IPS-18c (cell line): ENCODE results near the gene BRD1.

ENCODE experiments used
- H3K4me3 ChIP-seq: 2 replicates; pipeline ENCODE4 v1.7.0; 2013; ENCODE audit warnings: low read depth, mild to moderate bottlenecking, low read length, moderate library complexity; ENCODE audit not compliant: insufficient read depth
- H3K9me3 ChIP-seq: one replicate; pipeline ENCODE4 v1.6.1; 2013; ENCODE audit warnings: mild to moderate bottlenecking, low read length, moderate library complexity; ENCODE audit not compliant: control insufficient read depth, insufficient read depth

BRD1 gene

GRCh38 chr22:49827853-49828598 lies at the start of gene BRD1:
TSS of gene BRD1 (minus strand) at chr22:49827873. CDS start at chr22:49824317, 3,556 bp downstream.
- peaks cover 6% of the 10 kb centered on the region for H3K9me3 ChIP-seq
- H3K4me3 ChIP-seq, result peak within 1 kb of the TSS; percentile 76

GRCh38 chr22:49873228-49873940 lies 45.7 kb upstream of the BRD1 start:
- H3K4me3 ChIP-seq, result no peak overlapping the region
- peaks cover 2% of the 10 kb centered on the region for H3K9me3 ChIP-seq

GRCh38 chr22:49872347-49872746 lies 44.7 kb upstream of the BRD1 start:
- Histone ChIP-seq H3K9me3 (peaks cover 2% of the 10 kb centered on the region), H3K4me3 (no peak overlapping the region)

GRCh38 chr22:49871482-49871881 lies 43.8 kb upstream of the BRD1 start:
- Histone ChIP-seq H3K4me3 (no peak overlapping the region), H3K9me3 (peaks cover 2% of the 10 kb centered on the region)

- H3K9me3 ChIP-seq, result peaks cover 5% of the 10 kb centered on the region
- H3K4me3 ChIP-seq, result no peak overlapping the region
Observed at GRCh38 chr22:49869845-49870712, 42.4 kb upstream of the BRD1 start.

GRCh38 chr22:49869086-49869830 lies 41.6 kb upstream of the BRD1 start:
- H3K9me3 ChIP-seq, result peaks cover 5% of the 10 kb centered on the region
- no peak overlapping the region for H3K4me3 ChIP-seq

- Histone ChIP-seq H3K9me3 (peaks cover 5% of the 10 kb centered on the region), H3K4me3 (no peak overlapping the region)
Observed at GRCh38 chr22:49867303-49868265, 39.9 kb upstream of the BRD1 start.

GRCh38 chr22:49866646-49867045 lies 39.0 kb upstream of the BRD1 start:
- Histone ChIP-seq H3K9me3 (peaks cover 5% of the 10 kb centered on the region), H3K4me3 (no peak overlapping the region)

GRCh38 chr22:49866134-49866533 lies 38.5 kb upstream of the BRD1 start:
- peaks cover 5% of the 10 kb centered on the region for H3K9me3 ChIP-seq

GRCh38 chr22:49865156-49865555 lies 37.5 kb upstream of the BRD1 start:
- Histone ChIP-seq H3K9me3 (peaks cover 5% of the 10 kb centered on the region), H3K4me3 (no peak overlapping the region)

More at GRCh38 chr22:49866134-49866533, 38.5 kb upstream of the BRD1 start:
- H3K4me3 ChIP-seq, result no peak overlapping the region

- Histone ChIP-seq H3K9me3 (peaks cover 3% of the 10 kb centered on the region), H3K4me3 (no peak overlapping the region)
Observed at GRCh38 chr22:49863931-49864330, 36.3 kb upstream of the BRD1 start.

- Histone ChIP-seq H3K4me3 (no peak overlapping the region), H3K9me3 (peaks cover 3% of the 10 kb centered on the region)
Observed at GRCh38 chr22:49862496-49862776, 34.8 kb upstream of the BRD1 start.

- Histone ChIP-seq H3K4me3 (no peak overlapping the region), H3K9me3 (peaks cover 3% of the 10 kb centered on the region)
Observed at GRCh38 chr22:49861642-49862495, 34.2 kb upstream of the BRD1 start.

GRCh38 chr22:49858827-49859226 lies 31.2 kb upstream of the BRD1 start:
- no peak overlapping the region for H3K4me3 ChIP-seq
- no peaks in the 10 kb centered on the region for H3K9me3 ChIP-seq

- Histone ChIP-seq H3K9me3 (no peaks in the 10 kb centered on the region), H3K4me3 (no peak overlapping the region)
Observed at GRCh38 chr22:49856766-49857618, 29.3 kb upstream of the BRD1 start.
